H7 (cell line): ENCODE data around the gene OGG1. TPM values are rescaled to one million over a fixed set of nuclear protein-coding genes. Genes with fewer than 3 reads are reported as not detected.

Experiments used
- DNase-seq: peaks from one replicate; pipeline ENCODE4 v3.0.0; 2012
- H3K27me3 ChIP-seq: 2 replicates; pipeline ENCODE4 v1.6.0; 2011; ENCODE audit warnings: mild to moderate bottlenecking, low read length; ENCODE audit not compliant: control insufficient read depth, insufficient read depth
- H3K36me3 ChIP-seq: replicated peaks from 2 replicates; pipeline ENCODE4 v1.5.1; 2011; ENCODE audit warnings: low read length; ENCODE audit not compliant: control insufficient read depth, insufficient read depth
- H3K4me3 ChIP-seq: 2 replicates; pipeline ENCODE4 v1.5.1; 2011; ENCODE audit warnings: low read depth, mild to moderate bottlenecking, control low read depth, low read length, moderate library complexity; ENCODE audit not compliant: insufficient read depth
- total RNA-seq: library from RNA; depleted of rRNA; stranded (reverse); fragments of >200 nt; shearing (Covaris generic); gene quantifications from 2 replicates; pipeline ENCODE4 v1.2.3, GENCODE V29; 2014; rRNA removed

The OGG1 gene
- total RNA-seq, 1 experiment from 2014 or later, result 29.3 TPM

- Histone ChIP-seq H3K36me3 (peaks cover 15% of the 10 kb centered on the region), H3K4me3 (no peak overlapping the region), H3K27me3 (no peaks in the 10 kb centered on the region)
- no peak for DNase-seq
These were observed 44.6 kb downstream of the OGG1 start for GRCh38 chr3:9794400-9794799.

DNA sequence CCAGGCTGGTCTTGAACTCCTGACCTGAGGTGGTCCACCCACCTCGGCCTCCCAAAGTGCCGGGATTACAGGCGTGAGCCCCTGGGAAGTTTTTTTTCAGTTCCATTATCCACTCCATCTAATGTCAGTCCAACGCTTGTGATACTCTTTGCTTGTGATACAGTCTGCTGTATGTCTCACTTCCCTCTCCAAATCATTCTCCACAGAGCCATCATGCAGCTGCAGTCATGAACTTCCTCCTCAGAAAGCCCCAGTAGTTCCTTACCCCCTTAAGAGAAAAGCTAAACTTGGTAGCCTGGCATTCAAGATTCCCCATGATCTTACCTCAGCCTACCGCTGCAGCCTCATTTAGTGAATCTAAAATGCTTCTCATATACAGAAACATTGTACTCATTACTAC lies 45.5 kb downstream of the OGG1 start:
- H3K36me3 ChIP-seq, result peaks cover 19% of the 10 kb centered on the region
- H3K27me3 ChIP-seq, result no peaks in the 10 kb centered on the region
- no peak overlapping the region for H3K4me3 ChIP-seq
- DNase-seq, result no peak

DNA sequence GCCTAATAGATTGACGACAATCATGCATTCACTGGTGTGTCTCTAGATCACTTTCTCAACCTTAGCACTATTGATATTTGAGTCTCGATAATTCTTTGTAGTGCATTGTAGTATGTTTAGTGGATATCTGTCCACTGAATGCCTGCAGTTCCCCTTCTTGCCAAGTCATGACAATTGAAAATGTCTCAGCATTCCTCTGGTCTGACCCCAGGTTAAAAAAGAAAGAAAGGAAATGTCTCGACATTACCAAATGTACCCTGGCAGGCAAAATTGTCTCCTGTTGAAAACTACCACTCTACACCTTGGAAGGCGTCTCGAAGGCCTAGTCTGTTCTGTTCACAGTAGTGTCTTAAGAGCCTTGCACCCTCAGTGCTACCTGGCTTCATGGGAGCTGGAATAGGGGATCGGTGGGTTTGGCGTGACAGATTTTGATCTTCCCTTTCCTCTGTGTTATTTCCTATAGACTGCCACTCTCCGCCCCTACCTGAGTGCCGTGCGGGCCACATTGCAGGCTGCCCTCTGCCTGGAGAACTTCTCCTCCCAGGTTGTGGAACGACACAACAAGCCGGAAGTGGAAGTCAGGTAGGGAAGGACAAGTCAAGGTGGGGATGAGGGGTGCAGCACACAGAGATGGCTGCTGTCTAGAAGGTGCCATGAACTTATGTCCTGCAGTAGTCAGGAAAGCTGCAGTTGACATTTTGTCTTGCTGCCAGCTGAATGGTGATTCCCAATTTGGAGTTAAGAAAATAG lies 47.6 kb downstream of the OGG1 start:
- peaks cover 26% of the 10 kb centered on the region for H3K36me3 ChIP-seq
- no peaks in the 10 kb centered on the region for H3K27me3 ChIP-seq
- H3K4me3 ChIP-seq, result no peak overlapping the region
- DNase-seq, result no peak

- DNase-seq, result no peak
- no peaks in the 10 kb centered on the region for H3K27me3 ChIP-seq
- no peak overlapping the region for H3K4me3 ChIP-seq
- H3K36me3 ChIP-seq, result peaks cover 41% of the 10 kb centered on the region
These were observed 50.8 kb downstream of the OGG1 start for GRCh38 chr3:9800529-9800928.

DNA sequence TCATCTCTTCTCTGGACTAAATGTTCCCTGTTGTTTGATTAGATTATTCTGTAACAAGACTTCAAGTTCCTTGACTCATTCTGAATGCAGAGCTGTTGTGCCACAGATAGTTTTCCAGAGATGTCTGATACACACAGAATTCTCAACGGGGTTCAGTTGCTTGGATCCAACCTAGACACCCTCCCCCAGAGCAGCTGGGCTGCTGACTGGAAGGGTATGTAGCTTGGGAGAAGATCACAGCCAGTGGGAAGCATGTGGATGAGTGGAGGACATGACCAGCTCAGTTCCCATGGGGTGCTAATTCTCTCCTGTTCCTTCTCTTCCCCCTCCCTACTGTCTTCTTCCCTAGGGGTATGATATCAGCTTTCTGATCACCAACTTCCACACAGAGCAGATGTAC lies 53.7 kb downstream of the OGG1 start:
- no peaks in the 10 kb centered on the region for H3K27me3 ChIP-seq
- H3K36me3 ChIP-seq, result peaks cover 39% of the 10 kb centered on the region
- no peak for DNase-seq
- H3K4me3 ChIP-seq, result no peak overlapping the region

DNA sequence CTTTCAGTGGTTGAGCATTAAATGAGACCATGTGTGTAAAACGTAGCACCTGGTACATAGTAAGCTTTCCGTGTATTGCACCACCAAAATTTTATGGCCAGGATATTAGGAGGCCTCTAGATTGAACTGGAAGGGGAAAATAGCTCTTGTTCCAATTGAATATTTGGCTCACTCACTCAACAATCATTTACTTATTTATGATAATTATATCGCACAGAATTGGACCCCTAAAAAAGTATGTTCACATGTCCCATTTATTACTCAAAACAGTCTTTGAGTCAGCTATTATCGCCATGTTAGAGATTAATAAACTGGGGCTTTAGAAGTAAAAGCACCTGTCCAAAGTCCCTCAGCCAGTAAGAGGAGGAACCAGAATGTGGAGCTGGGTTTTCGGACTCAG lies 55.2 kb downstream of the OGG1 start:
- Histone ChIP-seq H3K27me3 (no peaks in the 10 kb centered on the region), H3K36me3 (peaks cover 30% of the 10 kb centered on the region), H3K4me3 (no peak overlapping the region)
- no peak for DNase-seq

DNA sequence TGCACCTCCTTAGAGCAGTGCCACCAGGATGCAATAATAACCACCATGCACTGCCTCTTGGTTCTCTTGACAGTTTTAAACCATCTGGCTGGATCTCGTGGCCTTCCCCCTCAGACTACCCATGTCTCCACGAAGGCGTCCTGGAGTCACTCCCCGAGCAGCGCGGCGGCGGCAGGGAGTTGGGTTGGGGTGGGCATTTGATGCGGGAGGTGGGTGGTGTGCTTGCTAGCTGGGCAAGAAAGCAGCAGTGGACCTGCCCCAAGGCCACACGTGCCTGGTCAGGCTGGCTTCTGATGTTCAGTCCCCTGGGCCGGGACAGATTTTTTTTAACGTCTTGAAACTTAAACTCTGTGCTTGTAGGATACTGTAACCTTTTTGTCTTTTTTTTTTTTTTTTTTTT lies 56.4 kb downstream of the OGG1 start:
- peaks cover 25% of the 10 kb centered on the region for H3K36me3 ChIP-seq
- peaks cover 8% of the 10 kb centered on the region; the same call in 1 of the 2 replicates for H3K27me3 ChIP-seq
- no peak for DNase-seq

More for the DNA sequence above, 56.4 kb downstream of the OGG1 start:
- no peak overlapping the region for H3K4me3 ChIP-seq

Other genes starting within 250 kb of the OGG1 start
- gene LHFPL4, start 196.1 kb upstream of the OGG1 start, total RNA-seq, result 14.6 and 16.1 TPM in 2 replicates
- gene MTMR14, start 100.4 kb upstream of the OGG1 start, total RNA-seq, result 42.9 and 53.4 TPM in 2 replicates
- gene CPNE9, start 46.1 kb upstream of the OGG1 start, total RNA-seq, result 0.18 and 0.38 TPM in 2 replicates
- 21.1 and 24.0 TPM in 2 replicates for gene BRPF1, start 18.2 kb upstream of the OGG1 start, total RNA-seq
- gene CAMK1, start 20.0 kb downstream of the OGG1 start, total RNA-seq, result 5.1 and 10.7 TPM in 2 replicates
- gene TADA3, start 42.5 kb downstream of the OGG1 start, total RNA-seq, result 76.0 and 79.6 TPM in 2 replicates
- 207 and 239 TPM in 2 replicates for gene ARPC4, start 43.1 kb downstream of the OGG1 start, total RNA-seq
- gene TTLL3, start 60.3 kb downstream of the OGG1 start, total RNA-seq, result 3.7 and 7.4 TPM in 2 replicates
- 117 and 131 TPM in 2 replicates for gene RPUSD3, start 94.1 kb downstream of the OGG1 start, total RNA-seq
- gene CIDEC, start 130.3 kb downstream of the OGG1 start, total RNA-seq, result not detected in 2 replicates
- gene JAGN1, start 140.7 kb downstream of the OGG1 start, total RNA-seq, result 15.0 and 15.1 TPM in 2 replicates
- gene IL17RE, start 152.9 kb downstream of the OGG1 start, total RNA-seq, result 1.5 and 1.9 TPM in 2 replicates
- gene IL17RC, start 167.1 kb downstream of the OGG1 start, total RNA-seq, result 11.6 and 15.3 TPM in 2 replicates
- 22.2 and 30.2 TPM in 2 replicates for gene CRELD1, start 183.9 kb downstream of the OGG1 start, total RNA-seq
- gene PRRT3, start 202.5 kb downstream of the OGG1 start, total RNA-seq, result 5.3 and 6.8 TPM in 2 replicates
- gene EMC3, start 236.9 kb downstream of the OGG1 start, total RNA-seq, result 21.8 and 45.2 TPM in 2 replicates